Mucosa of rectum (tissue), 2 donors: Measurements from ENCODE around the gene HERC4.
"Not testable (repeated sequence)": the region's sequence is repeated elsewhere in the genome, so short reads cannot be mapped to it uniquely, and the experiment has no call there.

Source experiments
- H3K27ac ChIP-seq, 2 donors: one replicate each; pipeline ENCODE4 v1.7.0; 2013; ENCODE audit warnings: inconsistent platforms in 2 of 2, low read depth in 2 of 2, low read length in 2 of 2
- H3K27me3 ChIP-seq, 2 donors: one replicate each; pipeline ENCODE4 v1.7.0; 2013; ENCODE audit warnings: low read length in 2 of 2; ENCODE audit not compliant: control insufficient read depth in 2 of 2, insufficient read depth in 2 of 2
- H3K36me3 ChIP-seq, 2 donors: one replicate each; pipeline ENCODE4 v1.7.0; 2013; ENCODE audit warnings: low read length in 2 of 2; ENCODE audit not compliant: control insufficient read depth in 2 of 2, insufficient read depth in 2 of 2
- H3K4me1 ChIP-seq, 2 donors: one replicate each; pipeline ENCODE4 v1.7.0; 2013; ENCODE audit warnings: low read length in 2 of 2, mild to moderate bottlenecking in 1 of 2; ENCODE audit not compliant: control insufficient read depth in 2 of 2, insufficient read depth in 2 of 2
- H3K4me3 ChIP-seq, 2 donors: one replicate each; pipeline ENCODE4 v1.7.0; 2013; ENCODE audit warnings: low read length in 2 of 2
- H3K9ac ChIP-seq, 2 donors: one replicate each; pipeline ENCODE4 v1.7.0; 2013; ENCODE audit warnings: low read length in 2 of 2, low read depth in 1 of 2, mild to moderate bottlenecking in 1 of 2
- H3K9me3 ChIP-seq, 2 donors: one replicate each; pipeline ENCODE4 v1.7.0; 2013; ENCODE audit warnings: low read length in 2 of 2; ENCODE audit not compliant: control insufficient read depth in 2 of 2
- donor health status: healthy.
- donor health status: Normal muscosa, but diverticular disease.

The HERC4 gene

DNA sequence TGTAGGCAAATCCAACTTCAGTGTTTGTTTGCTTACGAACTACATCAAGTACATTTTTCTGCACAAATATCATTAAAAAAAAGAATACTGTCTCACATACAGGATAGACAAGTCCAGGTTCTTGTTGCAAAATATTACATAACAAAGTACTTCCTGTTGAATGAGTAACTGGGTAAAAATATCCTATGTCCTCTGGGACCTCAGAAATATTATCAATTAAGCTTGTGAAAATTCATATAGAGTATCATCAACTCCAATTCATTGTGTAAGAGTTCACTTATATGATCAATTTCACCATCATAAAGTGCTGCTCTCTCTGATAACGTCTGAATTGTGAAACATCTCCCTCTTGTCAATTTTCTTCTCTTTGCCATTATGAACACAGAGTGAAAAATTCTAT, 22.6 kb downstream of the HERC4 start:
- Histone ChIP-seq H3K9ac (no peak overlapping the region), H3K27me3 (no peaks in the 10 kb centered on the region), H3K27ac (no peak overlapping the region), H3K4me3 (no peak overlapping the region), H3K36me3 (peaks cover 0 to 10% of the 10 kb centered on the region in 2 donors), H3K4me1 (no peaks in the 10 kb centered on the region), H3K9me3 (no peaks in the 10 kb centered on the region)

- no peak overlapping the region for H3K9ac ChIP-seq
- no peak overlapping the region for H3K4me3 ChIP-seq
- H3K27ac ChIP-seq = no peak overlapping the region
- H3K4me1 ChIP-seq = no peaks in the 10 kb centered on the region
- H3K36me3 ChIP-seq = peaks cover 5% of the 10 kb centered on the region in 2 donors
- H3K27me3 ChIP-seq = no peaks in the 10 kb centered on the region
- no peaks in the 10 kb centered on the region for H3K9me3 ChIP-seq
These were observed 25.6 kb downstream of the HERC4 start for GRCh38 chr10:68049289-68050078.

DNA sequence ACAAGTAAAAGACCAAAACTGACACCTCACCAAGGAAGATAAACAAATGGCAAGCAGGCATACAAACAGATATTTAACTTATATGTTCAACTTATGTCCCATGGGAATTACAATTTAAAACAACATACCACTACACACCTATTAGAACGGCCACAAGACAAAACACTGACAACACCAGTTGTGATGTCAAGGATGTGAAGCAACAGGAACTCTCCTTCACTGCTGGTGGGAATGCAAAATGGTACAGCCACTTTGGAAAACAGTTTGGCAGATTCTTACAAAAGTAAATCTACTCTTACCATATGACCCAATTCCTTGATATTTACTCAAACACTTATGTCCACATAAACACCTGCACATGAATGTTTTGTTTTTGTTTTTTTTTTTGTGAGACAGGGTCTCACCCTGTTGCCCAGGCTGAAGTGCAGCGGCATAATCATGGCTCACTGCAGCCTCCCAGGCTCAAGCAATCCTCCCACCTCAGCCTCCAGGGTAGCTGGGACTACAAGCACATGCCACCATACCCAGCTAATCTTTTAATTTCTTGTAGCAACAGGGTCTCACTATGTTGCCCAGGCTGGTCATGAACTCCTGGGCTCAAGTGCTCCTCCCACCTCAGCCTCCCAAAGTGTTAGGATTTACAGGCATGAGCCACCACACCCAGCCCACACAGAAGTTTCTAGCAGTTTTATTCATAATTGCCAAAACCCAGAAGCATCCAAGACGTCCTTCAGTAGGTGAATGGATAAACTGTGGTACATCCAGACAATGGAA, 27.3 kb downstream of the HERC4 start:
- H3K27ac ChIP-seq = no peak overlapping the region
- H3K4me3 ChIP-seq = no peak overlapping the region
- no peaks in the 10 kb centered on the region for H3K4me1 ChIP-seq
- H3K9ac ChIP-seq = no peak overlapping the region
- no peaks in the 10 kb centered on the region for H3K9me3 ChIP-seq
- H3K36me3 ChIP-seq = peaks cover 8 to 10% of the 10 kb centered on the region in 2 donors
- H3K27me3 ChIP-seq = no peaks in the 10 kb centered on the region

- no peaks in the 10 kb centered on the region for H3K4me1 ChIP-seq
- no peaks in the 10 kb centered on the region for H3K27me3 ChIP-seq
- peaks cover 8 to 10% of the 10 kb centered on the region in 2 donors for H3K36me3 ChIP-seq
- no peak overlapping the region for H3K27ac ChIP-seq
- no peak overlapping the region for H3K4me3 ChIP-seq
- H3K9ac ChIP-seq = no peak overlapping the region
- no peaks in the 10 kb centered on the region for H3K9me3 ChIP-seq
These were observed 28.0 kb downstream of the HERC4 start for GRCh38 chr10:68047122-68047521.

GRCh38 chr10:68046642-68047041, 28.4 kb downstream of the HERC4 start:
- H3K9me3 ChIP-seq = no peaks in the 10 kb centered on the region
- H3K36me3 ChIP-seq = peaks cover 8 to 10% of the 10 kb centered on the region in 2 donors
- H3K4me3 ChIP-seq = no peak overlapping the region
- no peaks in the 10 kb centered on the region for H3K27me3 ChIP-seq
- no peak overlapping the region for H3K27ac ChIP-seq
- H3K4me1 ChIP-seq = no peaks in the 10 kb centered on the region
- no peak overlapping the region for H3K9ac ChIP-seq

DNA sequence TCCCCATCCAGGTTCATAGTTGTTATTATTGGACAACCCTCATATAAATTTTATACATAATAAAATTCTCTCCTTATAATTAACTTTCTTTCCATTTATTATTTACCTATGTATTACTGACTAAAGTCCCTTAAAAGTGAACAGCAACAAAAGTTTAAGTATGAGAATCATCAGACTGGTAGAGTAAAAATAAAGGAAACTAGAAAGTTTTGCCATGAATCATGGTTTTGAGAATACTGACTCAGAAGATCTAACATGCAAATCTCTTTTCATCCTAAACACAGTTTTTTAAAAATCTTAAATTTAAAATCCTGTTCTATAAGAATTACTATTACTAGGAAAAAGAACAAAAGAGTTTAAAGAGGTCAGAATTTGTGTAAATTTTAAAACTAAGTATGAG, 32.1 kb downstream of the HERC4 start:
- no peak overlapping the region for H3K9ac ChIP-seq
- no peak overlapping the region for H3K27ac ChIP-seq
- no peaks in the 10 kb centered on the region for H3K4me1 ChIP-seq
- H3K4me3 ChIP-seq = no peak overlapping the region
- peaks cover 9 to 18% of the 10 kb centered on the region in 2 donors for H3K36me3 ChIP-seq
- H3K9me3 ChIP-seq = no peaks in the 10 kb centered on the region
- no peaks in the 10 kb centered on the region for H3K27me3 ChIP-seq

- peaks cover 20% of the 10 kb centered on the region in 2 donors for H3K36me3 ChIP-seq
- no peak overlapping the region for H3K27ac ChIP-seq
- H3K27me3 ChIP-seq = no peaks in the 10 kb centered on the region
- H3K4me3 ChIP-seq = no peak overlapping the region
- no peak overlapping the region for H3K9ac ChIP-seq
- no peaks in the 10 kb centered on the region for H3K4me1 ChIP-seq
- no peaks in the 10 kb centered on the region for H3K9me3 ChIP-seq
These were observed 43.0 kb downstream of the HERC4 start for GRCh38 chr10:68032113-68032512.

- no peak overlapping the region for H3K4me3 ChIP-seq
- no peak overlapping the region for H3K27ac ChIP-seq
- H3K27me3 ChIP-seq = no peaks in the 10 kb centered on the region
- no peaks in the 10 kb centered on the region for H3K4me1 ChIP-seq
- H3K9me3 ChIP-seq = no peaks in the 10 kb centered on the region
- H3K9ac ChIP-seq = no peak overlapping the region
- peaks cover 8 to 17% of the 10 kb centered on the region in 2 donors for H3K36me3 ChIP-seq
These were observed 47.7 kb downstream of the HERC4 start for GRCh38 chr10:68027429-68027828.

GRCh38 chr10:68023292-68023691, 51.8 kb downstream of the HERC4 start:
- H3K9ac ChIP-seq = no peak overlapping the region
- H3K27ac ChIP-seq = no peak overlapping the region
- H3K36me3 ChIP-seq = peaks cover 21 to 31% of the 10 kb centered on the region in 2 donors
- H3K9me3 ChIP-seq = no peaks in the 10 kb centered on the region
- H3K4me1 ChIP-seq = no peaks in the 10 kb centered on the region
- no peaks in the 10 kb centered on the region for H3K27me3 ChIP-seq
- H3K4me3 ChIP-seq = no peak overlapping the region

- H3K4me3 ChIP-seq, H3K27ac ChIP-seq: not testable (repeated sequence)
- peaks cover 21 to 31% of the 10 kb centered on the region in 2 donors for H3K36me3 ChIP-seq
These were observed 52.8 kb downstream of the HERC4 start for GRCh38 chr10:68022324-68022723.

More at GRCh38 chr10:68022324-68022723, 52.8 kb downstream of the HERC4 start:
- H3K27me3 ChIP-seq, H3K4me1 ChIP-seq, H3K9ac ChIP-seq, H3K9me3 ChIP-seq: not testable (repeated sequence)
